Breast epithelium (tissue), 3 donors: ENCODE data around the gene TOGARAM2.

Source experiments
- CTCF ChIP-seq, 3 donors: fragments of 450-650 bp; IDR thresholded peaks; one replicate each; pipeline ENCODE4 v1.5.1; 2016 to 2017; ENCODE audit warnings: antibody characterized with exemption in 3 of 3, mild to moderate bottlenecking in 3 of 3, moderate library complexity in 3 of 3
- POLR2A ChIP-seq: fragments of 450-650 bp; IDR thresholded peaks from one replicate; pipeline ENCODE4 v1.6.1; 2016; ENCODE audit warnings: antibody characterized with exemption, mild to moderate bottlenecking, moderate library complexity
- POLR2AphosphoS5 ChIP-seq, 3 donors: sonication (generic); formaldehyde crosslinking; IDR thresholded peaks; one replicate each; pipeline ENCODE4 v1.6.1; 2017; ENCODE audit warnings: antibody characterized with exemption in 3 of 3

GRCh38 chr2:29014331-29014730 is 33.2 kb downstream of the TOGARAM2 start:
- TF ChIP-seq CTCF (IDR thresholded peaks at IDR 0.05) = no peak
- no peak for TF ChIP-seq POLR2A
- no peak for TF ChIP-seq POLR2AphosphoS5 (IDR thresholded peaks at IDR 0.05)
